Inflammatory macrophage (primary cell): ENCODE data around the gene MRPL48.
A peak's percentile ranks its signal among the peaks of the same experiment; 100 is the strongest.
"Not testable (repeated sequence)": the region's sequence is repeated elsewhere in the genome, so short reads cannot be mapped to it uniquely, and the experiment has no call there.

Source experiments
- DNase-seq, 2 donors: peaks; one replicate each; pipeline ENCODE4 v3.0.0-alpha.2; 2020 to 2022

MRPL48 gene

GRCh38 chr11:73779084-73779902 is 8.4 kb upstream of the MRPL48 start:
- DNase-seq: peak; percentile 97 to 98

- DNase-seq: no peak
These were observed 6.4 kb upstream of the MRPL48 start for GRCh38 chr11:73781303-73781702.

- DNase-seq: no peak
These were observed 4.1 kb upstream of the MRPL48 start for GRCh38 chr11:73783483-73784020.

GRCh38 chr11:73784080-73784634 is 3.5 kb upstream of the MRPL48 start:
- DNase-seq: peak in 1 of 2 donors; percentile 4

- DNase-seq: no peak
These were observed 2.9 kb upstream of the MRPL48 start for GRCh38 chr11:73784734-73785133.

GRCh38 chr11:73785467-73785866 is 2.2 kb upstream of the MRPL48 start:
- DNase-seq: not testable (repeated sequence)

GRCh38 chr11:73787051-73787642 is 527 bp upstream of the MRPL48 start:
- DNase-seq: no peak

GRCh38 chr11:73789279-73789670 is 1.6 kb downstream of the MRPL48 start:
- no peak for DNase-seq

GRCh38 chr11:73792584-73792983 is 4.9 kb downstream of the MRPL48 start:
- DNase-seq: no peak

GRCh38 chr11:73795925-73796632 is 8.4 kb downstream of the MRPL48 start:
- no peak for DNase-seq

- DNase-seq: no peak
These were observed 9.8 kb downstream of the MRPL48 start for GRCh38 chr11:73797457-73797856.

- DNase-seq: peak; percentile 39 to 59
These were observed 12.7 kb downstream of the MRPL48 start for GRCh38 chr11:73800276-73800806.

GRCh38 chr11:73801136-73801535 is 13.5 kb downstream of the MRPL48 start:
- DNase-seq: no peak

- peak in 1 of 2 donors; percentile 33 for DNase-seq
These were observed 17.0 kb downstream of the MRPL48 start for GRCh38 chr11:73804712-73805111.

- no peak for DNase-seq
These were observed 20.4 kb downstream of the MRPL48 start for GRCh38 chr11:73808052-73808451.

GRCh38 chr11:73810637-73811036 is 23.0 kb downstream of the MRPL48 start:
- no peak for DNase-seq

GRCh38 chr11:73812234-73812633 is 24.6 kb downstream of the MRPL48 start:
- DNase-seq: no peak

GRCh38 chr11:73814812-73815211 is 27.1 kb downstream of the MRPL48 start:
- no peak for DNase-seq

- no peak for DNase-seq
These were observed 31.2 kb downstream of the MRPL48 start for GRCh38 chr11:73818846-73819245.

GRCh38 chr11:73830261-73830660 is 42.6 kb downstream of the MRPL48 start:
- DNase-seq: no peak

GRCh38 chr11:73833067-73833466 is 45.4 kb downstream of the MRPL48 start:
- no peak for DNase-seq

GRCh38 chr11:73838443-73839122 is 50.9 kb downstream of the MRPL48 start:
- DNase-seq: no peak
